B cell (primary cell): ENCODE results near the gene AZU1. TPM values are rescaled to one million over a fixed set of nuclear protein-coding genes. Genes with fewer than 3 reads are reported as not detected.

ENCODE experiments used
- ATAC-seq: fragments of 200-7000 bp; cut with Tn5 transposase; one replicate; pipeline ENCODE4 v1.10.0; 2021; ENCODE audit warnings: low read depth, mild to moderate bottlenecking, moderate number of reproducible peaks, moderate library complexity
- CTCF ChIA-PET: fragments of 350-600 bp; sonication (Branson Sonifier 250); formaldehyde crosslinking; loops from one replicate; lab custom pipeline; 2021; ENCODE audit warnings: antibody characterized with exemption, inconsistent platforms; lab: Charles Lee
- POLR2A ChIA-PET: fragments of 350-600 bp; sonication (Branson Sonifier 250); formaldehyde crosslinking; loops from one replicate; lab custom pipeline; 2021; ENCODE audit warnings: antibody characterized with exemption; lab: Charles Lee
- DNase-seq: peaks from one replicate; pipeline ENCODE4 v3.0.0; 2013
- H2AFZ ChIP-seq: 2 replicates; pipeline ENCODE4 v1.6.1; 2012; ENCODE audit warnings: mild to moderate bottlenecking, low read depth, low read length; ENCODE audit not compliant: insufficient read depth, poor library complexity, severe bottlenecking
- H3K27ac ChIP-seq, 2 donors: 1 replicate in 1 of 2; 2 replicates in 1 of 2; pipeline ENCODE4 v1.5.1; 2012 to 2013; ENCODE audit warnings: low read length in 2 of 2, mild to moderate bottlenecking in 2 of 2, moderate library complexity in 1 of 2
- H3K27me3 ChIP-seq, 4 experiments: fragments of 200-600 bp in 1 of 4; sonication (generic) in 1 of 4; replicated peaks in 1 of 4; 1 replicate in 2 of 4; 2 replicates in 2 of 4; pipeline versions ENCODE4 v1.6.1 to v1.7.0; 2013 to 2016; ENCODE audit warnings: low read length in 3 of 4, mild to moderate bottlenecking in 2 of 4, mixed read lengths in 1 of 4, moderate library complexity in 1 of 4; ENCODE audit not compliant: insufficient read depth in 4 of 4, control insufficient read depth in 3 of 4; ENCODE audit errors: control extremely low read depth in 1 of 4
- H3K36me3 ChIP-seq, 2 experiments: replicated peaks in 1 of 2; 1 replicate in 1 of 2; 2 replicates in 1 of 2; pipeline versions ENCODE4 v1.6.1 to v1.7.1; 2013; ENCODE audit warnings: low read length in 1 of 2; ENCODE audit not compliant: insufficient read depth in 2 of 2, control insufficient read depth in 1 of 2; ENCODE audit errors: control extremely low read depth in 1 of 2, extremely low read depth in 1 of 2
- H3K4me1 ChIP-seq, 2 donors: fragments of 200-600 bp in 1 of 2; sonication (generic) in 1 of 2; 1 replicate in 1 of 2; 2 replicates in 1 of 2; pipeline versions ENCODE4 v1.5.1 to v1.6.1; 2013 to 2017; ENCODE audit warnings: low read length in 2 of 2; ENCODE audit not compliant: control insufficient read depth in 2 of 2, insufficient read depth in 2 of 2
- H3K4me2 ChIP-seq: replicated peaks from 2 replicates; pipeline ENCODE3; 2012; ENCODE audit warnings: mild to moderate bottlenecking, low read depth, low read length; ENCODE audit not compliant: poor library complexity, severe bottlenecking
- H3K4me3 ChIP-seq, 5 experiments: fragments of 200-600 bp in 1 of 5; sonication (generic) in 1 of 5; 1 replicate in 3 of 5; 2 replicates in 2 of 5; pipeline versions ENCODE4 v1.5.1 to v1.7.0; 2011 to 2016; ENCODE audit warnings: low read length in 4 of 5, mild to moderate bottlenecking in 4 of 5, low read depth in 2 of 5, control low read depth in 1 of 5, moderate library complexity in 1 of 5; ENCODE audit not compliant: insufficient read depth in 1 of 5; ENCODE audit errors: control extremely low read depth in 1 of 5, extremely low read depth in 1 of 5
- H3K79me2 ChIP-seq: fragments of 200-600 bp; sonication (generic); one replicate; pipeline ENCODE4 v1.6.0; 2016; ENCODE audit warnings: low read length; ENCODE audit not compliant: control insufficient read depth, insufficient read depth
- H3K9ac ChIP-seq: fragments of 200-600 bp; sonication (generic); 2 replicates; pipeline ENCODE4 v1.6.1; 2017; ENCODE audit warnings: mild to moderate bottlenecking, low read length, moderate library complexity
- H3K9me3 ChIP-seq, 3 donors: one replicate each; pipeline versions ENCODE4 v1.6.1 to v1.7.1; 2013; ENCODE audit warnings: low read length in 2 of 3; ENCODE audit not compliant: control insufficient read depth in 2 of 3, insufficient read depth in 1 of 3; ENCODE audit errors: control extremely low read depth in 1 of 3
- H4K20me1 ChIP-seq: 2 replicates; pipeline ENCODE4 v1.6.0; 2012; ENCODE audit warnings: mild to moderate bottlenecking, low read length; ENCODE audit not compliant: insufficient read depth, control insufficient read depth, poor library complexity, severe bottlenecking
- H3K27ac Mint-ChIP-seq: one replicate; pipeline ENCODE4 v1.8.0; 2021; ENCODE audit warnings: mixed read lengths
- H3K27me3 Mint-ChIP-seq: one replicate; pipeline ENCODE4 v1.8.0; 2021; ENCODE audit warnings: mixed read lengths
- H3K4me1 Mint-ChIP-seq: one replicate; pipeline ENCODE4 v1.8.0; 2021; ENCODE audit warnings: mixed read lengths
- H3K4me3 Mint-ChIP-seq: one replicate; pipeline ENCODE4 v1.8.0; 2021; ENCODE audit warnings: mixed read lengths
- H3K9me3 Mint-ChIP-seq: one replicate; pipeline ENCODE4 v1.8.0; 2022; ENCODE audit warnings: mixed read lengths; ENCODE audit not compliant: insufficient read depth
- CTCF ChIP-seq: fragments of 200-600 bp; IDR thresholded peaks from one replicate; pipeline ENCODE4 v1.8.0; 2022; ENCODE audit warnings: antibody characterized with exemption, mild to moderate bottlenecking
- EZH2 ChIP-seq: IDR thresholded peaks from 2 replicates; pipeline ENCODE4 v1.6.1; 2012; ENCODE audit warnings: borderline replicate concordance, low read depth, mild to moderate bottlenecking, moderate library complexity, low read length; ENCODE audit not compliant: insufficient read depth, poor library complexity, severe bottlenecking
- WGBS: methylation state at CpG from one replicate; pipeline ENCODE4 v1.1.5; 2013; ENCODE audit warnings: missing lambda C conversion rate; ENCODE audit not compliant: insufficient coverage; 5-methylcytosine and 5-hydroxymethylcytosine counted together
- intact Hi-C: fragments of 100-400 bp; cut with micrococcal nuclease; formaldehyde crosslinking; loops from one replicate; pipeline ENCODE4 v1.10.0; 2022
- polyA plus RNA-seq: library from polyadenylated mRNA; depleted of rRNA; stranded (reverse); fragments of >200 nt; gene quantifications from 2 replicates; pipeline ENCODE4 v1.2.3, GENCODE V29; 2012
- total RNA-seq, 2 donors: library from RNA; stranded (reverse); fragments of 120-200 nt in 1 of 2; gene quantifications; 1 replicate in 1 of 2; 2 replicates in 1 of 2; pipeline versions ENCODE4 v1.2.3 to v1.2.4, GENCODE V29; 2013 to 2022

The AZU1 gene
- total and polyA plus RNA-seq, 2 donors (not counting 1 experiment from before 2014, with no cell fraction given), result 0.13 to 0.44 TPM

GRCh38 chr19:867301-867793 is 39.7 kb downstream of the AZU1 start:
- no peak overlapping the region for H3K27ac Mint-ChIP-seq
- ATAC-seq (no peak), DNase-seq (no peak)
- Histone ChIP-seq H3K4me2 (no peak overlapping the region), H3K79me2 (no peaks in the 10 kb centered on the region), H3K36me3 (peaks cover 0 to 17% of the 10 kb centered on the region in 2 experiments), H3K27ac (no peak overlapping the region), H3K27me3 (peaks cover 0 to 10% (median 2%) of the 10 kb centered on the region in 4 experiments), H3K4me3 (no peak overlapping the region), H4K20me1 (no peaks in the 10 kb centered on the region), H3K4me1 (peaks cover 23 to 33% of the 10 kb centered on the region in 2 donors), H3K9ac (no peak overlapping the region), H2AFZ (no peak overlapping the region), H3K9me3 (peaks cover 0 to 14% (median 0%) of the 10 kb centered on the region in 3 donors)
- no peaks in the 10 kb centered on the region for H3K9me3 Mint-ChIP-seq
- POLR2A ChIA-PET, result no interaction called here
- TF ChIP-seq EZH2 (no peak), CTCF (no peak)
- intact Hi-C loops, result no loop called here
- H3K4me1 Mint-ChIP-seq, result peaks cover 20% of the 10 kb centered on the region
- 92% methylated on average over 16 of the region's 16 CpGs for WGBS
- H3K27me3 Mint-ChIP-seq, result peaks cover 4% of the 10 kb centered on the region
- no peak overlapping the region for H3K4me3 Mint-ChIP-seq
- CTCF ChIA-PET, result no interaction called here

- peaks cover 19% of the 10 kb centered on the region for H3K4me1 Mint-ChIP-seq
- no peak overlapping the region for H3K9ac ChIP-seq
- H3K9me3 Mint-ChIP-seq, result no peaks in the 10 kb centered on the region
- DNase-seq, result no peak
- peaks cover 20 to 29% of the 10 kb centered on the region in 2 donors for H3K4me1 ChIP-seq
- H4K20me1 ChIP-seq, result no peaks in the 10 kb centered on the region
- H3K27ac Mint-ChIP-seq, result no peak overlapping the region
- CTCF ChIA-PET, result no interaction called here
- peaks cover 0 to 8% (median 0%) of the 10 kb centered on the region in 3 donors for H3K9me3 ChIP-seq
- H3K27me3 Mint-ChIP-seq, result no peaks in the 10 kb centered on the region
- no peak overlapping the region for H2AFZ ChIP-seq
- POLR2A ChIA-PET, result no interaction called here
- no peak overlapping the region for H3K27ac ChIP-seq
- H3K4me3 ChIP-seq, result no peak overlapping the region
- H3K27me3 ChIP-seq, result peaks cover 0 to 4% (median 0%) of the 10 kb centered on the region in 4 experiments
- 97% methylated on average over 39 of the region's 39 CpGs for WGBS
- no peaks in the 10 kb centered on the region for H3K79me2 ChIP-seq
- intact Hi-C loops, result no loop called here
- no peak overlapping the region for H3K4me3 Mint-ChIP-seq
- H3K36me3 ChIP-seq, result peaks cover 0 to 17% of the 10 kb centered on the region in 2 experiments
- no peak for ATAC-seq
- TF ChIP-seq CTCF (no peak), EZH2 (no peak)
- H3K4me2 ChIP-seq, result no peak overlapping the region
Observed at GRCh38 chr19:867855-868457, 40.3 kb downstream of the AZU1 start.
